ENCODE results near the gene RNF26.

Gene RNF26

DNA sequence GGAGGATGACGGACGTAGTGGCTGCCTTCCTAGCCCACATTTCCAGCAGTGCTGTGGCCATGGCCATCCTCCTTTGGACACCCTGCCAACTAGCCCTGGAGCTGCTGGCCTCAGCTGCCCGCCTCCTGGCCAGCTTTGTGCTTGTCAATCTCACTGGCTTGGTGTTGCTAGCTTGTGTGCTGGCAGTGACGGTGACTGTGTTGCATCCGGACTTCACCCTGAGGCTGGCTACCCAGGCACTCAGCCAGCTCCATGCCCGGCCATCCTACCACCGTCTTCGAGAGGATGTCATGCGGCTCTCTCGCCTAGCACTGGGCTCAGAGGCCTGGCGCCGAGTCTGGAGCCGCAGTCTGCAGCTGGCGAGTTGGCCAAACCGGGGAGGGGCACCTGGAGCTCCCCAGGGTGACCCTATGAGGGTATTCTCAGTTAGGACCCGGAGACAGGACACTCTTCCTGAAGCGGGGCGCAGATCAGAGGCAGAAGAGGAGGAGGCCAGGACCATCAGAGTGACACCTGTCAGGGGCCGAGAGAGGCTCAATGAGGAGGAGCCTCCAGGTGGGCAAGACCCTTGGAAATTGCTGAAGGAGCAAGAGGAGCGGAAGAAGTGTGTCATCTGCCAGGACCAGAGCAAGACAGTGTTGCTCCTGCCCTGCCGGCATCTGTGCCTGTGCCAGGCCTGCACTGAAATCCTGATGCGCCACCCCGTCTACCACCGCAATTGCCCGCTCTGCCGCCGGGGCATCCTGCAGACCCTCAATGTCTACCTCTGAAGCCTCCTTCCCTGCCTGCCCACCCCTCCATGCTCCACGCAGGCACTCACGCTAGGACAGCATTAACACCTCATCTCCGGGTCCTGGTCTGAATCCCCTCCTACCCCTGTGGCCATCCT, 1.6 kb downstream of the RNF26 start:
- peak overlapping the region; percentile 94 for H3K4me3 ChIP-seq (replicated peaks; ENCODE audit: low read depth, low read length)
- no peak for DNase-seq (ENCODE audit: low read depth)
- TF ChIP-seq, protein P1, sequence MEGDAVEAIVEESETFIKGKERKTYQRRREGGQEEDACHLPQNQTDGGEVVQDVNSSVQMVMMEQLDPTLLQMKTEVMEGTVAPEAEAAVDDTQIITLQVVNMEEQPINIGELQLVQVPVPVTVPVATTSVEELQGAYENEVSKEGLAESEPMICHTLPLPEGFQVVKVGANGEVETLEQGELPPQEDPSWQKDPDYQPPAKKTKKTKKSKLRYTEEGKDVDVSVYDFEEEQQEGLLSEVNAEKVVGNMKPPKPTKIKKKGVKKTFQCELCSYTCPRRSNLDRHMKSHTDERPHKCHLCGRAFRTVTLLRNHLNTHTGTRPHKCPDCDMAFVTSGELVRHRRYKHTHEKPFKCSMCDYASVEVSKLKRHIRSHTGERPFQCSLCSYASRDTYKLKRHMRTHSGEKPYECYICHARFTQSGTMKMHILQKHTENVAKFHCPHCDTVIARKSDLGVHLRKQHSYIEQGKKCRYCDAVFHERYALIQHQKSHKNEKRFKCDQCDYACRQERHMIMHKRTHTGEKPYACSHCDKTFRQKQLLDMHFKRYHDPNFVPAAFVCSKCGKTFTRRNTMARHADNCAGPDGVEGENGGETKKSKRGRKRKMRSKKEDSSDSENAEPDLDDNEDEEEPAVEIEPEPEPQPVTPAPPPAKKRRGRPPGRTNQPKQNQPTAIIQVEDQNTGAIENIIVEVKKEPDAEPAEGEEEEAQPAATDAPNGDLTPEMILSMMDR (IDR thresholded peaks at IDR 0.05; ENCODE audit: low read length, missing control alignments), result no peak

DNA sequence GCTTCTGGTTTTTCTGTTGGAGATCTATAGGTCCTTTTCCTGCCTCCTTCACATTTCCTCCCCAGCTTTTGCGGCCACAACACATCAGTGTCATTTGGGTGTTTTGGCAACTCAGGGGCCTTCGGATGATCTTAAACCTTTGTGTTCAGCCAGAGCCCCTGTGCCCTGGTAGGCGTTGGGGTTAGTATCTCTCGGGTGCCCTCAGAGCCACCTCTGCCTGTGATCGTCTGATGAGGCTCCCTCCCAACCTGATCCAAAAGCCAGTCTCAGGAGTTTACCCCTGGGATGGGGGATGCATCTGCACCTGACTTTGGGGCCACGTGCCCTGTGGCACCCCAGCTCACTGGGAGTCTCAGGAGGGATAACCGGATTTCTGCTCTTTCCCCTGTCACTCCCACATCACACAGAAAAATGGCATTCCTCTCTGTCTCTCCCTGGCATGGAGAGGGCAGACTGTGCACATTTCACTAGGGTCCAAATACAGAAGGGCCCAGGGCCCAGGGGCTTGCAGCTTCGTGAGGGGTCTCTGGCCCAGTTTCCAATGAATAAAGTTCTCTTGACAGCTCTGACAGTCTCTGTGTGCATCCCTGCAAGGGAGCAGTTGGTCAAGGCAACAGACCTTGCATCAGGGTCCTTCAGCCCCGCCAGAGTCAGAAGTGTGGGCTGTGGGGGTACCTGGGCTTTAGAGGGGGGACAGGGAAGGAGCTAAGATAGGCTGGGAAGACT, 2.6 kb downstream of the RNF26 start:
- no peak for DNase-seq (ENCODE audit: low read depth)
- TF ChIP-seq, protein P1 (IDR thresholded peaks at IDR 0.05; ENCODE audit: low read length, missing control alignments), result no peak
- H3K4me3 ChIP-seq (replicated peaks; ENCODE audit: low read depth, low read length), result no peak overlapping the region

DNA sequence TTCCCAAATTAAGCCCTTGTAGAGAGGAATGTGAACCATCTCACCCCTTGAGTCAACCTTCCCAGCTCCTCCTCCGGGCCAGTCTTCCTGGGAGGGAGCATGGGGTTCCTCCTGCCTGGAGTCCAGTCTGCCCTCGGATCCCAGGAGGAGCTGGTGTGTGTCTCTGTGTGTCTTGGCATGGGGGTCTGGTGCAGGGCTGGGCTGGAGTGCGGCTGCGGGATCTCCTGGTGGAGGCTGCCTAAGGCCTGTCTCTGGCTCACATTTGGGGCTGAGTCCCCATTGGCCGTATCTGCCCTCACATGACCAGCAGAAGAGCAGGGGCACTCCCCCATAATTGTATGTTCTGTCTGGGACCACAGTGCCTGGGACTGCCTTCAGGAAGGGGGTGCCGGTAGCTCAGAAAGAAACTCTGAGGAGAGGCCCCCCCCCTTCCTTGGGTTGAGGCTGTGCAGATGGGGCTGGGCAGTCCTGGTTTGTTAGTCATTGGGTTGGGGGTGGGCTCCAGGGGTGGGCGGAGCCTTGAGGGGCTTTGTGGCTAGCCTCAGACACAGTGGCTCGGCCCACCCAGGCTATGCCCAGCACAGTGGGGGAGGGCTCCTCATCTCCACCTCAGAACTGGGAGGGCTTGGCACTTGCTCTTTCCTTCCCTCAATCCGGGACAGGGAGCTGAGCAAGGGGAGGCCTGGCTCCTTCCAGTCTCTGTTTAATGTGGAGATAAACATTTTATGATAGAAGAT, 3.4 kb downstream of the RNF26 start:
- TF ChIP-seq, protein P1 (IDR thresholded peaks at IDR 0.05; ENCODE audit: low read length, missing control alignments), result no peak
- peak; percentile 50 for DNase-seq (ENCODE audit: low read depth)
- H3K4me3 ChIP-seq (replicated peaks; ENCODE audit: low read depth, low read length), result peak overlapping the region; percentile 67

DNA sequence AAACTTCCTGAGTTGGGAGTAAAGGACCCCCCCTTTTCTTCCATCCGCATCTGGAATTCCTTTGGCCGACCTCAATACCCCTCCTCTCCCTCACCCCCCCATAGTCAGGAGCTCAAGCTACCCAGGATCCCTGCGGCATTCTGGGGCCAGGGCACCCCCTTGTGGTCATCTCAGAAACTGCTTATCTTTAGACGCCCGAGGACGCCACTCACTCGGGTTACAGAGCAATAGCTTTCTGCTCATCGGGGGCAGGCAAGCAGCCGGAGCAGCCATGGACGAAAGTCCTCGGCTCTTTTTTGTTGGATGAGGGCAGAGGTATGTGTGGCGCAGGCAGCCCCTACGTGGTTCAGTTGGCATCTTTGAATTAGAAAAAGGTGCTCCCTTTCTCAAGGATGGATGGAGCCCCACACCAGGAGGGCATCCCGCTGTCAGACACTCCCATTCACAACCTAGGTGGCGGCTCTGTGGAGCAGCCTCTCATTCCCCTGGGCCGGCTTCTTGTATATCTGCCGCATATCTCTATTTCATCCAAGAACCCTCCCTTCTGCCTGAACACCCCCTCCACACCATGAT, 4.1 kb downstream of the RNF26 start:
- H3K4me3 ChIP-seq (replicated peaks; ENCODE audit: low read depth, low read length), result peak overlapping the region; percentile 67
- TF ChIP-seq, protein P1 (IDR thresholded peaks at IDR 0.05; ENCODE audit: low read length, missing control alignments), result peak; percentile 84
- DNase-seq (ENCODE audit: low read depth), result peak; percentile 78

DNA sequence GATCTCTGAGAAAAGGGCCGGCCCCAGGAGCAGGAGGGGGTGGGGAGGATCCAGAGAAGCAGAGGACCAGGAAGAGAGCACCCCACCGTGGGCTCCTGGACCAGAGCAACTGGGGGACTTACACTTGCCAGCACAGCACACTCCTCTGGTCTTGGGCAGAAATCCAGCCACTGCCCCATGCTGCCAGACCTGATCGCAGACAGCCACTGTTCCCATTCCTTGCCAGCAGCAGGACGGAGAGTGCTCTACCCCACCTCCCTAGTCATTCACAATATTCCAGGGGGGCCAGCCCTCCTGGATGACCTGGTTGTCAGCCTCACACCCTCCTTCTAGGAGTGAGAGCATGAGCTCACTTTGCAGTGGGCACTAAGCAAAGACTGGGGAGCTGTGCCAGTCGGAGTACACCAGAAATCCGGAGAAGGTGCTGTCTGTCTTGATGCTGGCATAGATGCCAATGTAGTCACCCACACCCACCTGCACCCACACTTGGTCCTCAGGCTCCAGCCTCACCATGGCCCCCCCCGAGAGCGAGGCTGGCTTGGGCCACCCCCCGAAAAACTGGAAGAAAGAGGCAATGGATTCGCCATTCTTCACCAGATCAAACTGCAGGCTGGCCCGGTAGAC, 4.8 kb downstream of the RNF26 start:
- TF ChIP-seq, protein P1 (IDR thresholded peaks at IDR 0.05; ENCODE audit: low read length, missing control alignments), result no peak
- H3K4me3 ChIP-seq (replicated peaks; ENCODE audit: low read depth, low read length), result peak overlapping the region; percentile 67
- no peak for DNase-seq (ENCODE audit: low read depth)
